GM23338 (cell line): ENCODE measurements around the gene INPP4A. TPM values are rescaled to one million over a fixed set of nuclear protein-coding genes. Genes with fewer than 3 reads are reported as not detected.

Source experiments
- ATAC-seq: fragments of 200-7000 bp; cut with Tn5 transposase; 3 replicates; pipeline ENCODE4 v1.9.1; 2020
- DNase-seq: peaks from one replicate; pipeline ENCODE4 v3.0.0-alpha.2; 2015; ENCODE audit warnings: low spot score
- H2AFZ ChIP-seq: fragments of 200-600 bp; sonication (generic); 2 replicates; pipeline ENCODE4 v1.8.0; 2016; ENCODE audit warnings: antibody characterized with exemption, mild to moderate bottlenecking, moderate library complexity
- H3F3A ChIP-seq: fragments of 200-600 bp; sonication (generic); replicated peaks from 2 replicates; pipeline ENCODE4 v1.8.0; 2017; ENCODE audit warnings: antibody characterized with exemption, mixed run types, low read depth
- H3K27ac ChIP-seq: fragments of 200-600 bp; sonication (generic); 2 replicates; pipeline ENCODE4 v1.6.1; 2016; ENCODE audit warnings: low read depth
- H3K27me3 ChIP-seq: fragments of 200-600 bp; sonication (generic); 2 replicates; pipeline ENCODE4 v1.8.0; 2016; ENCODE audit warnings: mild to moderate bottlenecking, mixed run types, moderate library complexity; ENCODE audit not compliant: insufficient read depth
- H3K36me3 ChIP-seq: fragments of 200-600 bp; sonication (generic); 2 replicates; pipeline ENCODE4 v1.8.0; 2016; ENCODE audit warnings: mild to moderate bottlenecking; ENCODE audit not compliant: insufficient read depth
- H3K4me1 ChIP-seq: fragments of 200-600 bp; sonication (generic); 2 replicates; pipeline ENCODE4 v1.8.0; 2016; ENCODE audit warnings: mild to moderate bottlenecking, moderate library complexity; ENCODE audit not compliant: insufficient read depth
- H3K4me2 ChIP-seq: fragments of 200-600 bp; sonication (generic); 2 replicates; pipeline ENCODE4 v1.7.1; 2017; ENCODE audit warnings: mixed run types
- H3K4me3 ChIP-seq: fragments of 200-600 bp; sonication (generic); 2 replicates; pipeline ENCODE4 v1.6.1; 2016; ENCODE audit warnings: mixed run types
- H3K79me2 ChIP-seq: fragments of 200-600 bp; sonication (generic); replicated peaks from 2 replicates; pipeline ENCODE4 v1.8.0; 2017; ENCODE audit warnings: mild to moderate bottlenecking; ENCODE audit not compliant: insufficient read depth
- H3K9me2 ChIP-seq: fragments of 200-600 bp; sonication (generic); 2 replicates; pipeline ENCODE4 v1.8.0; 2017; ENCODE audit not compliant: insufficient read depth
- H4K20me1 ChIP-seq: fragments of 200-600 bp; sonication (generic); replicated peaks from 2 replicates; pipeline ENCODE4 v1.8.0; 2017; ENCODE audit warnings: mild to moderate bottlenecking; ENCODE audit not compliant: insufficient read depth
- H3K27ac Mint-ChIP-seq: 2 replicates; pipeline ENCODE4 v1.8.0; 2020; ENCODE audit warnings: inconsistent platforms, mild to moderate bottlenecking, moderate library complexity, mixed read lengths
- H3K27me3 Mint-ChIP-seq: 3 replicates; pipeline ENCODE4 v1.8.0; 2022; ENCODE audit warnings: low read depth, mild to moderate bottlenecking, moderate library complexity, mixed read lengths, inconsistent platforms; ENCODE audit not compliant: insufficient read depth, poor library complexity
- H3K36me3 Mint-ChIP-seq: 3 replicates; pipeline ENCODE4 v1.8.0; 2021; ENCODE audit warnings: low read depth, mild to moderate bottlenecking, inconsistent platforms, moderate library complexity, mixed read lengths
- H3K4me1 Mint-ChIP-seq: 3 replicates; pipeline ENCODE4 v1.8.0; 2020; ENCODE audit warnings: mild to moderate bottlenecking, inconsistent platforms, mixed read lengths
- H3K4me3 Mint-ChIP-seq: 3 replicates; pipeline ENCODE4 v1.8.0; 2021; ENCODE audit warnings: moderate library complexity, mild to moderate bottlenecking, inconsistent platforms, mixed read lengths
- H3K9me3 Mint-ChIP-seq: 3 replicates; pipeline ENCODE4 v1.8.0; 2020; ENCODE audit warnings: moderate library complexity, mild to moderate bottlenecking, inconsistent platforms, mixed read lengths
- EZH2 ChIP-seq: fragments of 200-600 bp; sonication (generic); IDR thresholded peaks from one replicate; pipeline ENCODE4 v1.8.0; 2017; ENCODE audit warnings: antibody characterized with exemption, mild to moderate bottlenecking, low read depth; ENCODE audit not compliant: unreplicated experiment
- EZH2phosphoT487 ChIP-seq: fragments of 200-600 bp; sonication (generic); IDR thresholded peaks from one replicate; pipeline ENCODE4 v1.8.1; 2018; ENCODE audit warnings: antibody characterized with exemption; ENCODE audit not compliant: unreplicated experiment
- JUNB ChIP-seq: IDR thresholded peaks from one replicate; pipeline ENCODE4 v1.6.1; 2016; ENCODE audit warnings: antibody characterized with exemption; ENCODE audit not compliant: unreplicated experiment
- POLR2AphosphoS5 ChIP-seq: IDR thresholded peaks from 2 replicates; pipeline ENCODE4 v1.6.1; 2016; ENCODE audit warnings: antibody characterized with exemption, low read depth
- STAT1 ChIP-seq: IDR thresholded peaks from one replicate; pipeline ENCODE4 v1.6.1; 2016; ENCODE audit warnings: antibody characterized with exemption; ENCODE audit not compliant: unreplicated experiment
- polyA plus RNA-seq: library from polyadenylated mRNA; unstranded; fragments of >200 nt; fragmentation: Nextera tagmentation; extraction: Ambion mirVana; gene quantifications from 2 replicates; pipeline ENCODE4 v1.2.1, GENCODE V29; 2016
- total RNA-seq: library from RNA; depleted of rRNA; stranded (reverse); fragments of >200 nt; shearing (Covaris generic); gene quantifications from 2 replicates; pipeline ENCODE4 v1.2.3, GENCODE V29; 2014
- TF ChIP-seq, protein P1 (sequence below), 2 experiments: fragments of 200-600 bp in 1 of 2; sonication (generic) in 1 of 2; conservative IDR thresholded peaks; 2 replicates each; pipeline versions ENCODE4 v1.5.1 to v1.6.1; 2016 to 2017; ENCODE audit warnings: antibody characterized with exemption in 2 of 2, low read depth in 2 of 2, mild to moderate bottlenecking in 2 of 2, moderate library complexity in 1 of 2
- TF ChIP-seq, protein P2 (sequence below): fragments of 250-450 bp; sonication (Bioruptor Pico); IDR thresholded peaks from 2 replicates; pipeline ENCODE4 v1.5.0; 2020; ENCODE audit warnings: mild to moderate bottlenecking, moderate library complexity

INPP4A gene
- total and polyA plus RNA-seq, 2 experiments from 2014 or later = 8.5 to 36.9 TPM

DNA sequence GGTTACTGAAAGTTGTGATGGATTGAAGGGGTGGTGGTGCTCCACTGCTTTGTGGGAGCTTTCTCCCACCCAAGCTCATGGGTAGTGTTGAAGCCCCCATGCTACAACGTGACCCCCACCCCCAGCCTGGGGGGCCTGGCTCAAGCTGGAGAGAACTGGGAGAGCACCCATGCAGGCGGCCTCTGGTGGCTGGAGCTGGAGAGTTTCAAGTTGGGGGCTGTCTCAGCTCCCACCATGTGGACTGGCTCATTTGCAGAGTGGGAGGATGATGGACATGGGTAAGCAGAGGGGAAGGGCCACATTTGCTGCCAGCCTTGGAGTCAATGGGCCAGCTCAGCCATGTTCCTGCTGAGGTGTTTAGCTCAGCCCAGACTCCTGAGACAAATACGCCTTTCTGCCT lies 62.8 kb downstream of the INPP4A start:
- no peak for DNase-seq
- Histone ChIP-seq H4K20me1 (no peaks in the 10 kb centered on the region; the same call in 1 of the 2 replicates), H3K79me2 (peaks cover 35% of the 10 kb centered on the region), H3K4me2 (no peak overlapping the region), H3K4me1 (no peaks in the 10 kb centered on the region), H3F3A (no peaks in the 10 kb centered on the region), H3K9me2 (0 out of 2 replicates have a peak, but pooled peaks cover 7% of the 10 kb centered on the region), H3K4me3 (no peak overlapping the region), H3K27me3 (no peaks in the 10 kb centered on the region), H3K36me3 (no peaks in the 10 kb centered on the region), H3K27ac (no peak overlapping the region), H2AFZ (no peak overlapping the region)
- TF ChIP-seq, protein P1, sequence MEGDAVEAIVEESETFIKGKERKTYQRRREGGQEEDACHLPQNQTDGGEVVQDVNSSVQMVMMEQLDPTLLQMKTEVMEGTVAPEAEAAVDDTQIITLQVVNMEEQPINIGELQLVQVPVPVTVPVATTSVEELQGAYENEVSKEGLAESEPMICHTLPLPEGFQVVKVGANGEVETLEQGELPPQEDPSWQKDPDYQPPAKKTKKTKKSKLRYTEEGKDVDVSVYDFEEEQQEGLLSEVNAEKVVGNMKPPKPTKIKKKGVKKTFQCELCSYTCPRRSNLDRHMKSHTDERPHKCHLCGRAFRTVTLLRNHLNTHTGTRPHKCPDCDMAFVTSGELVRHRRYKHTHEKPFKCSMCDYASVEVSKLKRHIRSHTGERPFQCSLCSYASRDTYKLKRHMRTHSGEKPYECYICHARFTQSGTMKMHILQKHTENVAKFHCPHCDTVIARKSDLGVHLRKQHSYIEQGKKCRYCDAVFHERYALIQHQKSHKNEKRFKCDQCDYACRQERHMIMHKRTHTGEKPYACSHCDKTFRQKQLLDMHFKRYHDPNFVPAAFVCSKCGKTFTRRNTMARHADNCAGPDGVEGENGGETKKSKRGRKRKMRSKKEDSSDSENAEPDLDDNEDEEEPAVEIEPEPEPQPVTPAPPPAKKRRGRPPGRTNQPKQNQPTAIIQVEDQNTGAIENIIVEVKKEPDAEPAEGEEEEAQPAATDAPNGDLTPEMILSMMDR (conservative IDR thresholded peaks at IDR 0.05; ENCODE audit: low read depth in 2 of 2) = peak; percentile 10 to 30; a peak in 2 of 4 replicates
- TF ChIP-seq POLR2AphosphoS5 = no peak
- Mint-ChIP-seq H3K36me3 (peaks cover 3% of the 10 kb centered on the region; the same call in 1 of the 3 replicates), H3K9me3 (no peaks in the 10 kb centered on the region), H3K27ac (no peak overlapping the region), H3K27me3 (peaks cover 4% of the 10 kb centered on the region), H3K4me1 (peaks cover 22% of the 10 kb centered on the region), H3K4me3 (no peak overlapping the region)
- ATAC-seq = peak; percentile 31; the same call in 2 of the 3 replicates

DNA sequence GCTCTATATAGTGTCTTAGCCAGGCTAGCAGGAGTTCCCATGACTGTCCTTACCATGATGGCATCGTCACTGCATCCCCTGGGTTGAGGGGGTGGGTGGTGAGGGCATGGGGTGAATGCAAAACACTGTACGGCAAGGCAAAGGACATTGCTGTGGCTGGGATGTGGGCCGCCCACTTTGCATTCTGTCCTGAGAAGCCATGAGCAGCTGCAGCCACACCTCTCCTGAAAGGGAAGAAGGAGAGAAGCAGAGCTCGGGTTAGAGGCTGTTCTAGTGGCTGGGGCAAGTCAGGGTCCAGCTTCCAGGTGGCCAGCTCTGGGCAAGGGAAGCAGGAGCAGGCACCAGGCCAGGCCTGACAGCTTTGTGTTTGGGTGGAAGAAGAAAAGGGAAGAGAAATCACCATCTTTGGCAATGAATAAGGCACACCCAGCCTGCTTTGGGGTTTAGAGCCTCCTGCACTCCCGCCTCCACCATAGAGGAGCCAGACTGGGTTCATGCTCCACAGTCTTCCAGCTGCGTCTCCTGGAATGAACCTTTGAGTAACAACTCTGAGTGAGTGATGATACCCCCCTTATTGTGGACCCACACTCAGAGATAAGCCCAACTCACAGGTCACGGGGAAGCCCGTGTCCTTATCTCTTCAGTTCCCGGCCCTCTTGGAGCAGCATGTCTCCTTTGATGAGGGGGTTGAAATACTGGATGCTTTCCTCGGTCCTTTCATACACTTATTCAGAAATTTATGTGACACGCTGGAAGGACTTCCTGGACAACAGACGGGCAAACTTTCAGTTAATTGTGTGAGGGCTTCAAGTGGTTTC lies 63.4 kb downstream of the INPP4A start:
- no peak overlapping the region for H3K4me3 Mint-ChIP-seq
- Histone ChIP-seq H4K20me1 (no peaks in the 10 kb centered on the region; the same call in 1 of the 2 replicates), H2AFZ (no peak overlapping the region), H3F3A (no peaks in the 10 kb centered on the region), H3K36me3 (no peaks in the 10 kb centered on the region), H3K27me3 (no peaks in the 10 kb centered on the region), H3K27ac (no peak overlapping the region), H3K4me3 (no peak overlapping the region), H3K4me2 (no peak overlapping the region), H3K9me2 (0 out of 2 replicates have a peak, but pooled peaks cover 8% of the 10 kb centered on the region), H3K79me2 (peaks cover 30% of the 10 kb centered on the region), H3K4me1 (no peaks in the 10 kb centered on the region)
- H3K36me3 Mint-ChIP-seq = peaks cover 3% of the 10 kb centered on the region; the same call in 1 of the 3 replicates
- peak overlapping the region; percentile 32; the same call in 1 of the 2 replicates for H3K27ac Mint-ChIP-seq
- ATAC-seq (no peak; the same call in 2 of the 3 replicates), DNase-seq (no peak)
- no peaks in the 10 kb centered on the region for H3K9me3 Mint-ChIP-seq
- peaks cover 4% of the 10 kb centered on the region for H3K27me3 Mint-ChIP-seq
- H3K4me1 Mint-ChIP-seq = peaks cover 21% of the 10 kb centered on the region
- TF ChIP-seq, protein P2, sequence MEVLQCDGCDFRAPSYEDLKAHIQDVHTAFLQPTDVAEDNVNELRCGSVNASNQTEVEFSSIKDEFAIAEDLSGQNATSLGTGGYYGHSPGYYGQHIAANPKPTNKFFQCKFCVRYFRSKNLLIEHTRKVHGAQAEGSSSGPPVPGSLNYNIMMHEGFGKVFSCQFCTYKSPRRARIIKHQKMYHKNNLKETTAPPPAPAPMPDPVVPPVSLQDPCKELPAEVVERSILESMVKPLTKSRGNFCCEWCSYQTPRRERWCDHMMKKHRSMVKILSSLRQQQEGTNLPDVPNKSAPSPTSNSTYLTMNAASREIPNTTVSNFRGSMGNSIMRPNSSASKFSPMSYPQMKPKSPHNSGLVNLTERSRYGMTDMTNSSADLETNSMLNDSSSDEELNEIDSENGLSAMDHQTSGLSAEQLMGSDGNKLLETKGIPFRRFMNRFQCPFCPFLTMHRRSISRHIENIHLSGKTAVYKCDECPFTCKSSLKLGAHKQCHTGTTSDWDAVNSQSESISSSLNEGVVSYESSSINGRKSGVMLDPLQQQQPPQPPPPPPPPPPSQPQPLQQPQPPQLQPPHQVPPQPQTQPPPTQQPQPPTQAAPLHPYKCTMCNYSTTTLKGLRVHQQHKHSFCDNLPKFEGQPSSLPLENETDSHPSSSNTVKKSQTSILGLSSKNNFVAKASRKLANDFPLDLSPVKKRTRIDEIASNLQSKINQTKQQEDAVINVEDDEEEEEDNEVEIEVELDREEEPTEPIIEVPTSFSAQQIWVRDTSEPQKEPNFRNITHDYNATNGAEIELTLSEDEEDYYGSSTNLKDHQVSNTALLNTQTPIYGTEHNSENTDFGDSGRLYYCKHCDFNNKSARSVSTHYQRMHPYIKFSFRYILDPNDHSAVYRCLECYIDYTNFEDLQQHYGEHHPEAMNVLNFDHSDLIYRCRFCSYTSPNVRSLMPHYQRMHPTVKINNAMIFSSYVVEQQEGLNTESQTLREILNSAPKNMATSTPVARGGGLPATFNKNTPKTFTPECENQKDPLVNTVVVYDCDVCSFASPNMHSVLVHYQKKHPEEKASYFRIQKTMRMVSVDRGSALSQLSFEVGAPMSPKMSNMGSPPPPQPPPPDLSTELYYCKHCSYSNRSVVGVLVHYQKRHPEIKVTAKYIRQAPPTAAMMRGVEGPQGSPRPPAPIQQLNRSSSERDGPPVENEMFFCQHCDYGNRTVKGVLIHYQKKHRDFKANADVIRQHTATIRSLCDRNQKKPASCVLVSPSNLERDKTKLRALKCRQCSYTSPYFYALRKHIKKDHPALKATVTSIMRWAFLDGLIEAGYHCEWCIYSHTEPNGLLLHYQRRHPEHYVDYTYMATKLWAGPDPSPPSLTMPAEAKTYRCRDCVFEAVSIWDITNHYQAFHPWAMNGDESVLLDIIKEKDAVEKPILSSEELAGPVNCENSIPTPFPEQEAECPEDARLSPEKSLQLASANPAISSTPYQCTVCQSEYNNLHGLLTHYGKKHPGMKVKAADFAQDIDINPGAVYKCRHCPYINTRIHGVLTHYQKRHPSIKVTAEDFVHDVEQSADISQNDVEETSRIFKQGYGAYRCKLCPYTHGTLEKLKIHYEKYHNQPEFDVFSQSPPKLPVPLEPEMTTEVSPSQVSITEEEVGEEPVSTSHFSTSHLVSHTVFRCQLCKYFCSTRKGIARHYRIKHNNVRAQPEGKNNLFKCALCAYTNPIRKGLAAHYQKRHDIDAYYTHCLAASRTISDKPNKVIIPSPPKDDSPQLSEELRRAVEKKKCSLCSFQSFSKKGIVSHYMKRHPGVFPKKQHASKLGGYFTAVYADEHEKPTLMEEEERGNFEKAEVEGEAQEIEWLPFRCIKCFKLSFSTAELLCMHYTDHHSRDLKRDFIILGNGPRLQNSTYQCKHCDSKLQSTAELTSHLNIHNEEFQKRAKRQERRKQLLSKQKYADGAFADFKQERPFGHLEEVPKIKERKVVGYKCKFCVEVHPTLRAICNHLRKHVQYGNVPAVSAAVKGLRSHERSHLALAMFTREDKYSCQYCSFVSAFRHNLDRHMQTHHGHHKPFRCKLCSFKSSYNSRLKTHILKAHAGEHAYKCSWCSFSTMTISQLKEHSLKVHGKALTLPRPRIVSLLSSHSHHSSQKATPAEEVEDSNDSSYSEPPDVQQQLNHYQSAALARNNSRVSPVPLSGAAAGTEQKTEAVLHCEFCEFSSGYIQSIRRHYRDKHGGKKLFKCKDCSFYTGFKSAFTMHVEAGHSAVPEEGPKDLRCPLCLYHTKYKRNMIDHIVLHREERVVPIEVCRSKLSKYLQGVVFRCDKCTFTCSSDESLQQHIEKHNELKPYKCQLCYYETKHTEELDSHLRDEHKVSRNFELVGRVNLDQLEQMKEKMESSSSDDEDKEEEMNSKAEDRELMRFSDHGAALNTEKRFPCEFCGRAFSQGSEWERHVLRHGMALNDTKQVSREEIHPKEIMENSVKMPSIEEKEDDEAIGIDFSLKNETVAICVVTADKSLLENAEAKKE (CRISPR knock-in tag) = no peak
- TF ChIP-seq EZH2 (no peak), EZH2phosphoT487 (no peak), JUNB (no peak), POLR2AphosphoS5 (no peak), STAT1 (no peak)
